GM18526 (cell line): ENCODE results near the gene TXNRD2.

ENCODE experiments used
- POLR2A ChIP-seq: IDR thresholded peaks from 3 replicates; pipeline ENCODE4 v1.6.1; 2011; ENCODE audit not compliant: insufficient read length; ENCODE audit errors: extremely low read depth

The TXNRD2 gene

GRCh38 chr22:19963863-19964642, 22.4 kb upstream of the TXNRD2 start:
- TF ChIP-seq POLR2A, result no peak

- no peak for TF ChIP-seq POLR2A
Observed at GRCh38 chr22:19962909-19963806, 21.5 kb upstream of the TXNRD2 start.

GRCh38 chr22:19962246-19962908, 20.8 kb upstream of the TXNRD2 start:
- TF ChIP-seq POLR2A, result no peak

DNA sequence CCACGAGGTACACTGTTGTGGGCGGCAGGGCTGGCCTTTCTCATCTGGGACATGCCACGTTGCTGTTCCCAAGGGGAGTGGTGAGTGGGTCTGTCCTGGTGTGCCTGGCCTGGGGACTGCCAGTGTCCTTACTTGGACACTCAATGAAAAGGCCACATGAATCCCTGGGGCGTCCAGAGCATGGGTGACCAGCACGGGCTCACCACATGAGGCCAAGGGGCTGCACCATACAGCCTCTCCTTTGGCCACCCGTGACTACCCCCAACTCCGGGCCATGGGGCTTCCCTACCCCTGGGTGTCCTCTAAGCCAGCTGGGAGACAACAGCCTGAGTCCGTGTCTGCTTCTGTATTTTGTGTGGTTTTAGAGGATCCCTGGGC, 20.2 kb upstream of the TXNRD2 start:
- TF ChIP-seq POLR2A, result no peak

DNA sequence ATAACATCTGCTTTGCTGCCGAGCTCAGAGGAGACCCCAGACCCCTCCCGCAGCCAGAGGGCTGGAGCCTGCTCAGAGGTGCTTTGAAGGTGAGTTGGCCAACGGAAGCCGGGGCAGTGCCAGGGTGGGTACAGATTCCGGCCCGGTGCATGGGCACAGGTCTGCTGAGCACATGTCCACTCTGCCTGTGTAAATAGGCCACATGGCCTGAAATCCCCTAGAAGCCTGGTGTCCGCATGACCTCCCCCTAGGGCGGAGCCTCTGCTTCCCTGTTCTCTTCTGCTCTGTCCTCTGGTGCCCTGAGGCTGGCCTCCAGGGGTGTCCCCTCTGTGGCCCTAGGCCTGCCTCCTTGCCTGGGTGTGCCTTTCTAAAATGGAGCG, 19.6 kb upstream of the TXNRD2 start:
- no peak for TF ChIP-seq POLR2A

DNA sequence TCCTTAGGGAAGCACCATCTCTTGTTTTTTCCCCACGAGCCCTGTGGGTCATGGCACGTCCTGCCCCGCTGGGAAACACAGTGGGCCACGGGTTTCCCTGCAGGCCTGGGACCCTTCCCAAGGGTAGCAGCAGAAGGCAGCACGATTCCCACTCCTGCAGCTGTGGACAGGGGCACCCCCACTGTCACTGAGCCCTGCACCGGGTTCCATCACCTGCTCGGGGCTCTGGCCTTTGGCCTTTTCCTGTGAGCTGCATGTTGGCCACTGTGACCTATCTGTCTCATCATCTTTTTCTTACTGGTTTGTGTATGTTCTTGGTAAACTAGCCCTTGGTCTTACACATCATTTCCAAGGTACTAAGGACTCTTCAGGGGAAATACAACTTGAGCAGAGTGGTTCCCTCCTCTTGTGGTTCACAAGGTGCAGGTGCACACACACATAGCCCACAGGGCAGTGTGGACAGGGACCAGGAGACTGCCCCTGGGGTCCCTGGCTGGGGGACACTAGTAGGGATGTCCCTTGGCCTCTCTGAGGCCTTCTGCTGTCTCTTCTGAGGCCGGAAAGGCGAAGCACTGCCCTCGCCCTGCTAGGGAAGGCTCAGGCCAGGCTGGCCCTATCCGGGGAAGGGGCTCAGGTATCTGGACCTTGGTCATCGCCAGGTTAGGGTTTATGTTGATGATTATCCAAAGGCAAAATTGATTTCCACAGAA, 19.0 kb upstream of the TXNRD2 start:
- TF ChIP-seq POLR2A, result no peak

GRCh38 chr22:19959587-19960490, 18.2 kb upstream of the TXNRD2 start:
- TF ChIP-seq POLR2A, result no peak

DNA sequence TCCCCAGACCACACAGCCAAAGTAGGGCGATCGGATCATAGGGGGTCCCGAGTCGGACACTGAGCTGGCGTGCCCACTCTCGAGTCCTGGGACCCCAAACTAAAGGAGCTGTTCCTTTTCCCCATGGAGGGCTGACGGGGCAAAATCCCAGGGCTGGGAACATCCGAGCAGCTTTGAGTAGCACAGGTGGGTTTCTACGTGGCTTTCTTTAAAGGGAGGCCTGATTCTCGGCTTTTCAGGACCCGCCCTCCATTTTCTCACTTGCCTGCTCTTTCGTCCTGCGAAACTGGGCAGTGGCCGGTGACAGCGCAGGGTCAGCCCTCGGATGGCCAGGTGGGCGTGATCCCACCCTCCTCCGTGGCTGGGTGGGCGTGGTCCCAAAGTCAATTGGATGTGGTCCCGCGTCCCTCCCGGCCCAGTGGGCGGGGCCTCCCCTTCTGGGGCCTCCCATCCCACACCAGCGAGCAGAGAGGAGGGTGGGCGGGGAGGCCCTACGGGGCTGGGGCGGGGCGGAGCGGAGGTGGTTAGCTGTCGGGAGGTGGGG, 17.5 kb upstream of the TXNRD2 start:
- TF ChIP-seq POLR2A, result no peak

- TF ChIP-seq POLR2A, result no peak
Observed at GRCh38 chr22:19958083-19959042, 16.7 kb upstream of the TXNRD2 start.

- TF ChIP-seq POLR2A, result no peak
Observed at GRCh38 chr22:19957445-19957844, 15.8 kb upstream of the TXNRD2 start.

DNA sequence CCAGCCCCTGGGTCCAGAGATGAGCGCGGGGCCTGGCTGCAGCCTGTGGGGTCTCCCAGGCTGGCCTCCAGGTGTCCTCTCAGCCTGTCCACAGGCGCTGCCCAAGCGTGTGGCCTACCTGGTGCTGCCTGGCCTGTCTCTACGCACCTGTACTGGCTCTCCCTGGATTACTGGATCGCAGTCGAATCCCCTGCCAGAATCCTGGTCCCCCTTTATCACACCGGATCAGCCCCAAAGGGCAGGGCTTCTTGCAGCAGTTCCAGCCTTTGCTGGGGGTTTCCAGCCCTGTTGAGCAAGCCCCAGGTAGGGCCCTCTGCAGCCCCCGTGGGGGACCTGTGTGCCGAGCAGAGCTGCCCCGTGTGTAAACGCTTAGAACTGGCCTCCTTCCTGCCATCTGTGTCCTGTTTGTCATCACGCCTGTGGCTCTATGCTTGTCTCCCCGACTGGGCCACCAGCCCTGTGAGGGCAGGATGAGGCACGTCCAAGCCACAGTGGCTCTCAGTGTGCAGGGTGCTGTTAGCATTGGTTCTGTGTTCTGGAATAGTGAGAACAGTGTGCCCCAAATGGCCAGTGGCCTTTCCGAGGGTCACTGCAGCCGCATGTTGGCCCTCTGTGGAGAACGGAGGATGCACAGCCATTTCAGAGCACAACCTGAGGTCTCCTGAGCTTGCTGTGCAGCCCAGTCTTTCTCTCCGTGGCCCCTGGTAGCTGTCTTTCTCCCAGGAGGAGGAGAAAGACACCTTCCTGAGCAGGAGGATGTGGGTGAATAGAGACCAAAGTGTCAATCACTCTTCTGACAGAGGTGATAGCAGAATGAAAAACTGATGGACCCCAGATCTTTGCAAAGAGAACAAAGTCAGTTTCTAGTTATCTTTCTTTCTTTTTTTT, 13.9 kb upstream of the TXNRD2 start:
- TF ChIP-seq POLR2A, result no peak

GRCh38 chr22:19951346-19951745, 9.7 kb upstream of the TXNRD2 start:
- no peak for TF ChIP-seq POLR2A
